ENCODE data around the gene ZNF608.

DNA sequence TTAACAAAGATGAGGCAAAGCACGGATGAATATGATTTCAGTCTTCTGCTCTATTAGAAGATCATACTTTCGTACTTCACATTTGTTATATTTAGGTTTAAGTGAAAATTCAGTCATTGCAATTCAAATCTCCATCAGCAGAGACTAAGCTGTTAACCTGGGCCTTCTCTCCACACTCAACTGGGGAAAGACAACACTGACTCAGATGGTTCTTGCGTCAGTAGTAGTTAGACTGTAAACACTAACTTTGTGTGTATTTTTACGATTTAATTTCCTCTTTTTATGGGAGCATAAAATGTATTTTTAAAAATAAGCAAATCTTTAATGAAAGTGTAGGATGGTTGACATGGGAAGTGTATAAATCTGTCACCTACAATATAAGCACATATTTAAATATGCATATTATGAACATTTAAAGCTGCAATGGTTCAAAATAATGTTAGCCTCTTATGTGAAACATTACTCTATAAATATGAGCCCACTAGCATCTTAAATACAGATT, 42.7 kb upstream of the ZNF608 start:
- TF ChIP-seq, protein P1, sequence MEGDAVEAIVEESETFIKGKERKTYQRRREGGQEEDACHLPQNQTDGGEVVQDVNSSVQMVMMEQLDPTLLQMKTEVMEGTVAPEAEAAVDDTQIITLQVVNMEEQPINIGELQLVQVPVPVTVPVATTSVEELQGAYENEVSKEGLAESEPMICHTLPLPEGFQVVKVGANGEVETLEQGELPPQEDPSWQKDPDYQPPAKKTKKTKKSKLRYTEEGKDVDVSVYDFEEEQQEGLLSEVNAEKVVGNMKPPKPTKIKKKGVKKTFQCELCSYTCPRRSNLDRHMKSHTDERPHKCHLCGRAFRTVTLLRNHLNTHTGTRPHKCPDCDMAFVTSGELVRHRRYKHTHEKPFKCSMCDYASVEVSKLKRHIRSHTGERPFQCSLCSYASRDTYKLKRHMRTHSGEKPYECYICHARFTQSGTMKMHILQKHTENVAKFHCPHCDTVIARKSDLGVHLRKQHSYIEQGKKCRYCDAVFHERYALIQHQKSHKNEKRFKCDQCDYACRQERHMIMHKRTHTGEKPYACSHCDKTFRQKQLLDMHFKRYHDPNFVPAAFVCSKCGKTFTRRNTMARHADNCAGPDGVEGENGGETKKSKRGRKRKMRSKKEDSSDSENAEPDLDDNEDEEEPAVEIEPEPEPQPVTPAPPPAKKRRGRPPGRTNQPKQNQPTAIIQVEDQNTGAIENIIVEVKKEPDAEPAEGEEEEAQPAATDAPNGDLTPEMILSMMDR (IDR thresholded peaks at IDR 0.05; ENCODE audit: insufficient read depth, low read length, poor library complexity, severe bottlenecking): no peak
- no peak for TF ChIP-seq EZH2phosphoT487 (conservative IDR thresholded peaks at IDR 0.05; ENCODE audit: low read length)

All from SU-DHL-6 (cell line).